ENCODE data around the gene PRKCZ. TPM values are rescaled to one million over a fixed set of nuclear protein-coding genes. Genes with fewer than 3 reads are reported as not detected.

Gene PRKCZ
- total RNA-seq, 1 donor from 2014 or later: 55.5 TPM

DNA sequence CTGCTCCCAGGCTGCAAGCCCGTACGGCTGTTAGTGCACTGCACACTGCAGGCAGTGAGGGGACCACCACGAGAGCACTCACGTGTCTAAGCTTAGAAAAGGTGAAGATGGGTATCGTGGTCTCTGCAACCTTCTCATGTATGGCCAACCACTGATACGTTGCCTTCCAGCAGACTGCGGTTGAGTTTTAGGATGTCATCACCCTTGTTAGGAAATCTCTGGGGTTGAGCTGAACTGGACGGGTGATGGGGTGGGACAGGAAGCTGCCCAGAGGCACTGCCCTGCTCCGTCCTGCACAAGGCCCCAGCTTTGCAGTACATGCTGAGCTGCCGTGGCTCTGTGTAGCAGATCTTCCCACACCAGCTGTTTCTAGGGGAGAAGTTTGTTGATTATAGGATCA, 101.0 kb downstream of the PRKCZ start:
- no peak overlapping the region for H3K27ac Mint-ChIP-seq
- no peak for DNase-seq (ENCODE audit: low spot score in 2 of 2, unreplicated experiment in 2 of 2)
- no peaks in the 10 kb centered on the region for H3K9me3 Mint-ChIP-seq
- no peak overlapping the region for H3K4me3 Mint-ChIP-seq
- TF ChIP-seq, protein P1, sequence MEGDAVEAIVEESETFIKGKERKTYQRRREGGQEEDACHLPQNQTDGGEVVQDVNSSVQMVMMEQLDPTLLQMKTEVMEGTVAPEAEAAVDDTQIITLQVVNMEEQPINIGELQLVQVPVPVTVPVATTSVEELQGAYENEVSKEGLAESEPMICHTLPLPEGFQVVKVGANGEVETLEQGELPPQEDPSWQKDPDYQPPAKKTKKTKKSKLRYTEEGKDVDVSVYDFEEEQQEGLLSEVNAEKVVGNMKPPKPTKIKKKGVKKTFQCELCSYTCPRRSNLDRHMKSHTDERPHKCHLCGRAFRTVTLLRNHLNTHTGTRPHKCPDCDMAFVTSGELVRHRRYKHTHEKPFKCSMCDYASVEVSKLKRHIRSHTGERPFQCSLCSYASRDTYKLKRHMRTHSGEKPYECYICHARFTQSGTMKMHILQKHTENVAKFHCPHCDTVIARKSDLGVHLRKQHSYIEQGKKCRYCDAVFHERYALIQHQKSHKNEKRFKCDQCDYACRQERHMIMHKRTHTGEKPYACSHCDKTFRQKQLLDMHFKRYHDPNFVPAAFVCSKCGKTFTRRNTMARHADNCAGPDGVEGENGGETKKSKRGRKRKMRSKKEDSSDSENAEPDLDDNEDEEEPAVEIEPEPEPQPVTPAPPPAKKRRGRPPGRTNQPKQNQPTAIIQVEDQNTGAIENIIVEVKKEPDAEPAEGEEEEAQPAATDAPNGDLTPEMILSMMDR (IDR thresholded peaks at IDR 0.05; ENCODE audit: unreplicated experiment): no peak
- H3K4me1 Mint-ChIP-seq: no peaks in the 10 kb centered on the region
- H3K36me3 Mint-ChIP-seq: peaks cover 23% of the 10 kb centered on the region
- no peaks in the 10 kb centered on the region for H3K27me3 Mint-ChIP-seq (ENCODE audit: low read depth)

DNA sequence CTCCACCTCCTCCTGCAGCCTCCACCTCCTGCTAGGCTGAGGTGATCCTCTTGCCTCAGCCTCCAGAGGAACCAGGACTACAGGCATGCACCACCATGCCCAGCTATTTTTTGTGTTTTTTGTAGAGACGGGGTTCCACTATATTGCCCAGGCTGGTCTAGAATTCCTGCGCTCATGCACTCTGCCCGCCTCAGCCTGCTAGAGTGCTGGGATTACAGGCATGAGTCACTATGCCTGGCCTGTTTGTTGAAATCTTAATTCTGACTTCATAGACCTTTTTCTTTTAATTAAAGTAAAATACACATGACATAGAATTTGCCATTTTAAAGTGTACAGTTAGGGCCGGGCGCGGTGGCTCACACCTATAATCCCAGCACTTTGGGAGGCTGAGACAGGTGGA, 101.7 kb downstream of the PRKCZ start:
- no peak overlapping the region for H3K4me3 Mint-ChIP-seq
- peaks cover 25% of the 10 kb centered on the region for H3K36me3 Mint-ChIP-seq
- H3K9me3 Mint-ChIP-seq: no peaks in the 10 kb centered on the region
- TF ChIP-seq, protein P1 (IDR thresholded peaks at IDR 0.05; ENCODE audit: unreplicated experiment): no peak
- H3K27me3 Mint-ChIP-seq (ENCODE audit: low read depth): no peaks in the 10 kb centered on the region
- H3K4me1 Mint-ChIP-seq: no peaks in the 10 kb centered on the region
- H3K27ac Mint-ChIP-seq: no peak overlapping the region
- no peak for DNase-seq (ENCODE audit: low spot score in 2 of 2, unreplicated experiment in 2 of 2)

DNA sequence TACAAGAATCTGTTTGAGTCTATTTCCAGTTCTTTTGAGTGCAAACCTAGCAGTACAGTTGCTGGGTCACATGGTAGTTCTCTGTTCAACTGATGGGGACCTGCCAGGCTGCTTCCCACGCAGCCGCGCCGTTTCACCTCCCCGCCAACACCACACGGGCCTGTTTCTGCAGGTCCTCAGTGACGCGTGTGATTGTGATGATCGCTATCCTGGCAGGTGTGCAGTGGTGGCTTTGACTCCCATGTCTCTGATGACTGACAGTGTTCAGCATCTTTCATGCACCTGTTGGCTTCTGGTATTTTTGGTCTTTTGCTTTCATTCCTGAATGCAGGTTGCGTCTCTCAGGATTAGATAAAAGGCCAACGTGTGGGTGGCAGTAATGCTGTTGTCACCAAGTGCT, 102.7 kb downstream of the PRKCZ start:
- TF ChIP-seq, protein P1 (IDR thresholded peaks at IDR 0.05; ENCODE audit: unreplicated experiment): no peak
- no peaks in the 10 kb centered on the region for H3K27me3 Mint-ChIP-seq (ENCODE audit: low read depth)
- H3K4me1 Mint-ChIP-seq: no peaks in the 10 kb centered on the region
- no peak overlapping the region for H3K27ac Mint-ChIP-seq
- no peak overlapping the region for H3K4me3 Mint-ChIP-seq
- no peak for DNase-seq (ENCODE audit: low spot score in 2 of 2, unreplicated experiment in 2 of 2)
- H3K36me3 Mint-ChIP-seq: peaks cover 25% of the 10 kb centered on the region
- H3K9me3 Mint-ChIP-seq: no peaks in the 10 kb centered on the region

DNA sequence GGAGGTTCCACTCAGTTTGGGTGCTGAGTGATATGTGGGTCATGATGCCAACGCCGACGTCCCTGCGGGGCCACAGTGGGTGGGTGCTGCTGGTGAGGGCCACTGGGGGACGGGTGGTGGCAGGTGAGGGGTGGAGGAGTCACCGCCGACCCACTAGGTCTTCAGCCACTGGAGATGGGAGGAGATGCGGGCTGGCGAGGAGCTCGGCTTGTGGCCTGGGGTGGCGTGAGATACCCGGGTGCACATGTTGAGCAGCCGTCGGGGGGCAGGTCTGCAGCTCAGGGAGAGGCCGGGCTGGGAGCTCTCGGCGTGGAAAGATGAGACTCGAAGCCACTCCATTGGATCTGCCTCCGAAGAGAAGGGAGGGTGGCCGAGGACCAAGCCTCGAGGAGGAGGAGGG, 103.8 kb downstream of the PRKCZ start:
- Mint-ChIP-seq H3K27ac (no peak overlapping the region), H3K36me3 (peaks cover 30% of the 10 kb centered on the region), H3K4me1 (no peaks in the 10 kb centered on the region), H3K27me3 (ENCODE audit: low read depth) (no peaks in the 10 kb centered on the region), H3K9me3 (no peaks in the 10 kb centered on the region), H3K4me3 (no peak overlapping the region)
- DNase-seq (ENCODE audit: low spot score in 2 of 2, unreplicated experiment in 2 of 2): no peak
- TF ChIP-seq, protein P1 (IDR thresholded peaks at IDR 0.05; ENCODE audit: unreplicated experiment): no peak

DNA sequence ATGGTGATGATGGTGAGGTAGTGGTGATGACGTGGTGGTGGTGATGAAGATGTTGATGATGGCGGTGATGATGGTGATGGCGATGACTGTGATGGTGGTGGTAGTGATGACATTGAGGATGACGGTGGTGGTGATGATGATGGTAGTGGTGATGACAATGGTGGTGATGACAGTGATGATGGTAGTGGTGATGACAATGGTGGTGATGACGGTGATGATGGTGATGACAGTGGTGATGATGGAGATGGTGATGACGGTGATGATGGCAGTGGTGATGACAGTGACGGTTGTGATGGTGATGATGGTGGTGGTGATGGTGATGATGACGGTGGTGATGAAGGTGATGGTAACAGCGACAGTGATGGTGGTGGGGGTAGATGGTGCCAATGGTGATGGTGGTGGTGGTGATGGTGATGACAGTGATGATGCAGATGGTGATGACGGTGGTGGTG, 105.0 kb downstream of the PRKCZ start:
- DNase-seq (ENCODE audit: low spot score in 2 of 2, unreplicated experiment in 2 of 2): no peak
- peaks cover 37% of the 10 kb centered on the region for H3K36me3 Mint-ChIP-seq
- no peaks in the 10 kb centered on the region for H3K27me3 Mint-ChIP-seq (ENCODE audit: low read depth)

More for the DNA sequence above, 105.0 kb downstream of the PRKCZ start:
- no peaks in the 10 kb centered on the region for H3K4me1 Mint-ChIP-seq
- no peaks in the 10 kb centered on the region for H3K9me3 Mint-ChIP-seq
- TF ChIP-seq, protein P1 (IDR thresholded peaks at IDR 0.05; ENCODE audit: unreplicated experiment): no peak
- H3K27ac Mint-ChIP-seq: no peak overlapping the region
- H3K4me3 Mint-ChIP-seq: no peak overlapping the region
